Esophagus squamous epithelium (tissue), 5 donors: ENCODE measurements around the gene ZNF730. TPM values are rescaled to one million over a fixed set of nuclear protein-coding genes. Genes with fewer than 3 reads are reported as not detected.
"Not testable (repeated sequence)": the region's sequence is repeated elsewhere in the genome, so short reads cannot be mapped to it uniquely, and the experiment has no call there.

Experiments used
- DNase-seq: peaks from one replicate; lab custom pipeline; 2025; lab: John Stamatoyannopoulos, UW
- H3K27ac ChIP-seq, 4 donors: fragments of 200-600 bp; sonication (generic); one replicate each; pipeline ENCODE4 v1.5.1; 2016 to 2019; ENCODE audit warnings: mild to moderate bottlenecking in 1 of 4
- H3K27me3 ChIP-seq, 4 donors: fragments of 200-600 bp; sonication (generic); 1 replicate in 3 of 4; 2 replicates in 1 of 4; pipeline versions ENCODE4 v1.5.1 to v1.6.0; 2017 to 2021; ENCODE audit warnings: antibody characterized with exemption in 1 of 4
- H3K36me3 ChIP-seq, 3 donors: fragments of 200-600 bp; sonication (generic); one replicate each; pipeline ENCODE4 v1.5.1; 2016 to 2019
- H3K4me1 ChIP-seq, 3 donors: fragments of 200-600 bp; sonication (generic); one replicate each; pipeline ENCODE4 v1.5.1; 2017 to 2019
- H3K4me3 ChIP-seq, 4 donors: fragments of 200-600 bp; sonication (generic); 1 replicate in 3 of 4; 2 replicates in 1 of 4; pipeline ENCODE4 v1.5.1; 2016 to 2019; ENCODE audit warnings: mild to moderate bottlenecking in 2 of 4, moderate library complexity in 1 of 4
- H3K9me3 ChIP-seq, 3 donors: fragments of 200-600 bp; sonication (generic); one replicate each; pipeline ENCODE4 v1.5.1; 2016 to 2019
- CTCF ChIP-seq, 6 experiments: fragments of 450-650 bp in 4 of 6; fragments of 200-600 bp in 2 of 6; sonication (generic) in 2 of 6; IDR thresholded peaks; one replicate each; pipeline ENCODE4 v1.5.1; 2016 to 2019; ENCODE audit warnings: antibody characterized with exemption in 6 of 6, mild to moderate bottlenecking in 4 of 6, moderate library complexity in 4 of 6
- POLR2A ChIP-seq, 4 donors: fragments of 450-650 bp; IDR thresholded peaks; one replicate each; pipeline ENCODE4 v1.6.1; 2017; ENCODE audit warnings: antibody characterized with exemption in 4 of 4, mild to moderate bottlenecking in 4 of 4, moderate library complexity in 3 of 4
- WGBS, 2 donors: methylation state at CpG; one replicate each; pipeline ENCODE4 v1.1.5; 2018; 5-methylcytosine and 5-hydroxymethylcytosine counted together
- intact Hi-C: fragments of 100-400 bp; cut with DNase I; formaldehyde crosslinking; loops from one replicate; pipeline ENCODE4 v1.15.0; 2022
- total RNA-seq, 4 donors: library from RNA; depleted of rRNA; stranded (reverse); fragments of >200 nt; gene quantifications; one replicate each; pipeline ENCODE4 v1.1.0, GENCODE V29; 2016
- donor health status: DM: yes; HTN: yes; CAD: no.

Gene ZNF730
- total RNA-seq, 4 donors from 2014 or later = not detected

- Histone ChIP-seq H3K27me3 (no peaks in the 10 kb centered on the region), H3K4me1 (peaks cover 0 to 8% (median 0%) of the 10 kb centered on the region in 3 donors), H3K4me3 (no peak overlapping the region), H3K9me3 (no peaks in the 10 kb centered on the region), H3K36me3 (no peaks in the 10 kb centered on the region), H3K27ac (no peak overlapping the region)
- no peak for TF ChIP-seq CTCF (IDR thresholded peaks at IDR 0.05)
- TF ChIP-seq POLR2A (IDR thresholded peaks at IDR 0.05) = no peak
- intact Hi-C loops = no loop called here
- no peak for DNase-seq
- WGBS, 2 donors = 77 to 84% methylated on average over 3 of the region's 3 CpGs
These were observed 1.6 kb downstream of the ZNF730 start for GRCh38 chr19:23118400-23118799.

- DNase-seq, H3K4me1 ChIP-seq, H3K27ac ChIP-seq, intact Hi-C loops, H3K4me3 ChIP-seq, H3K27me3 ChIP-seq, H3K36me3 ChIP-seq: not testable (repeated sequence)
- WGBS, 2 donors = 82 to 100% methylated on average over 1 of the region's 24 CpGs
- H3K9me3 ChIP-seq = peaks cover 0 to 25% (median 0%) of the 10 kb centered on the region in 3 donors
These were observed 17.4 kb downstream of the ZNF730 start for GRCh38 chr19:23134211-23134610.

GRCh38 chr19:23145617-23146415 is 29.0 kb downstream of the ZNF730 start:
- no peak for DNase-seq
- TF ChIP-seq POLR2A (IDR thresholded peaks at IDR 0.05) = no peak
- TF ChIP-seq CTCF (IDR thresholded peaks at IDR 0.05) = no peak
- peaks cover 0 to 61% (median 39%) of the 10 kb centered on the region in 3 donors for H3K9me3 ChIP-seq
- no peak overlapping the region for H3K27ac ChIP-seq
- no peaks in the 10 kb centered on the region for H3K36me3 ChIP-seq
- intact Hi-C loops = no loop called here
- no peak overlapping the region for H3K4me3 ChIP-seq
- 80 to 87% methylated on average over 3 of the region's 3 CpGs for WGBS, 2 donors
- H3K4me1 ChIP-seq = no peaks in the 10 kb centered on the region
- no peaks in the 10 kb centered on the region for H3K27me3 ChIP-seq

- intact Hi-C loops = no loop called here
- TF ChIP-seq POLR2A (IDR thresholded peaks at IDR 0.05) = no peak
- TF ChIP-seq CTCF (IDR thresholded peaks at IDR 0.05) = no peak
- no peak for DNase-seq
These were observed 43.9 kb downstream of the ZNF730 start for GRCh38 chr19:23160766-23161165.

GRCh38 chr19:23168286-23168685 is 51.5 kb downstream of the ZNF730 start:
- H3K27ac ChIP-seq, H3K4me3 ChIP-seq, intact Hi-C loops, DNase-seq, H3K27me3 ChIP-seq, H3K36me3 ChIP-seq, H3K4me1 ChIP-seq: not testable (repeated sequence)
- 13 to 14% methylated on average over 9 of the region's 9 CpGs for WGBS, 2 donors
- H3K9me3 ChIP-seq = peaks cover 0 to 18% (median 0%) of the 10 kb centered on the region in 3 donors

More at GRCh38 chr19:23160766-23161165, 43.9 kb downstream of the ZNF730 start:
- H3K4me3 ChIP-seq = no peak overlapping the region
- no peaks in the 10 kb centered on the region for H3K27me3 ChIP-seq
- no peaks in the 10 kb centered on the region for H3K36me3 ChIP-seq
- WGBS, 2 donors = no CpG with 5 or more reads among the region's 23 CpGs
- H3K27ac ChIP-seq = no peak overlapping the region
- no peaks in the 10 kb centered on the region for H3K4me1 ChIP-seq
- peaks cover 0 to 35% (median 0%) of the 10 kb centered on the region in 3 donors for H3K9me3 ChIP-seq

GRCh38 chr19:23183251-23183650 is 66.4 kb downstream of the ZNF730 start:
- peaks cover 0 to 21% (median 0%) of the 10 kb centered on the region in 3 donors for H3K9me3 ChIP-seq
- no peak overlapping the region for H3K27ac ChIP-seq

More at GRCh38 chr19:23183251-23183650, 66.4 kb downstream of the ZNF730 start:
- Histone ChIP-seq H3K27me3 (no peaks in the 10 kb centered on the region), H3K4me1 (no peaks in the 10 kb centered on the region), H3K36me3 (no peaks in the 10 kb centered on the region), H3K4me3 (no peak overlapping the region)
- no peak for DNase-seq
- WGBS, 2 donors = 56 to 64% methylated on average over 9 to 11 of the region's 11 CpGs
- TF ChIP-seq POLR2A (IDR thresholded peaks at IDR 0.05) (no peak), CTCF (IDR thresholded peaks at IDR 0.05) (no peak)
- intact Hi-C loops = no loop called here
